Right lobe of liver (tissue), 4 donors: ENCODE data around the gene GRIP1.

Source experiments
- CTCF ChIP-seq, 4 donors: fragments of 200-600 bp in 3 of 4; fragments of 450-650 bp in 1 of 4; IDR thresholded peaks; one replicate each; pipeline versions ENCODE4 v1.5.1 to v1.8.0; 2016 to 2022; ENCODE audit warnings: antibody characterized with exemption in 4 of 4, mild to moderate bottlenecking in 2 of 4
- POLR2A ChIP-seq: fragments of 450-650 bp; IDR thresholded peaks from one replicate; pipeline ENCODE4 v1.6.1; 2017; ENCODE audit warnings: antibody characterized with exemption, mild to moderate bottlenecking
- donor health status: DM: no; HTN: no; CAD: no.
- donor health status: DM: no; HTN: no; CAD: no.
- donor health status: DM: no; HTN: yes; CAD: no.

- TF ChIP-seq CTCF (IDR thresholded peaks at IDR 0.05) (no peak), POLR2A (no peak)
Measured at GRCh38 chr12:66352899-66353298, 326.0 kb downstream of the GRIP1 start.
